Mesendoderm (in vitro differentiated cells): Measurements from ENCODE around the gene CHD2.

ENCODE experiments used
- DNase-seq: peaks from one replicate; pipeline ENCODE4 v3.0.0; 2013
- H2AK5ac ChIP-seq: 2 replicates; pipeline ENCODE4 v1.6.1; 2013; ENCODE audit warnings: low read length, inconsistent platforms
- H2BK120ac ChIP-seq: 2 replicates; pipeline ENCODE4 v1.6.1; 2013; ENCODE audit warnings: low read depth, mild to moderate bottlenecking, low read length, moderate library complexity, mixed read lengths
- H2BK15ac ChIP-seq: replicated peaks from 2 replicates; pipeline ENCODE4 v1.6.1; 2013; ENCODE audit warnings: low read depth, mild to moderate bottlenecking, moderate library complexity
- H2BK5ac ChIP-seq: 2 replicates; pipeline ENCODE4 v1.6.1; 2013; ENCODE audit warnings: low read length, inconsistent platforms
- H3K18ac ChIP-seq: 2 replicates; pipeline ENCODE4 v1.6.1; 2013; ENCODE audit warnings: mild to moderate bottlenecking, low read length, mixed read lengths
- H3K23ac ChIP-seq: one replicate; pipeline ENCODE4 v1.6.1; 2013; ENCODE audit warnings: low read length
- H3K27ac ChIP-seq: 2 replicates; pipeline ENCODE4 v1.5.1; 2013; ENCODE audit warnings: low read depth, mild to moderate bottlenecking, inconsistent platforms, low read length, moderate library complexity
- H3K27me3 ChIP-seq: 2 replicates; pipeline ENCODE4 v1.6.1; 2013; ENCODE audit warnings: low read length, control low read depth, mild to moderate bottlenecking, inconsistent platforms; ENCODE audit not compliant: insufficient read depth, poor library complexity
- H3K36me3 ChIP-seq: 2 replicates; pipeline ENCODE4 v1.6.1; 2013; ENCODE audit warnings: low read length, inconsistent platforms; ENCODE audit not compliant: control insufficient read depth, insufficient read depth
- H3K4ac ChIP-seq: one replicate; pipeline ENCODE4 v1.6.1; 2013; ENCODE audit warnings: low read depth, mild to moderate bottlenecking, low read length, moderate library complexity
- H3K4me1 ChIP-seq: 2 replicates; pipeline ENCODE4 v1.6.1; 2013; ENCODE audit warnings: low read depth, low read length, inconsistent platforms; ENCODE audit not compliant: control insufficient read depth
- H3K4me2 ChIP-seq: 2 replicates; pipeline ENCODE4 v1.6.1; 2013; ENCODE audit warnings: low read length
- H3K4me3 ChIP-seq: 2 replicates; pipeline ENCODE4 v1.5.1; 2013; ENCODE audit warnings: mild to moderate bottlenecking, low read length
- H3K56ac ChIP-seq: one replicate; pipeline ENCODE4 v1.6.1; 2013; ENCODE audit warnings: low read length
- H3K79me1 ChIP-seq: 2 replicates; pipeline ENCODE4 v1.6.1; 2013; ENCODE audit warnings: low read length, inconsistent platforms
- H3K79me2 ChIP-seq: 2 replicates; pipeline ENCODE4 v1.6.1; 2013; ENCODE audit warnings: mild to moderate bottlenecking, low read length; ENCODE audit not compliant: control insufficient read depth, insufficient read depth
- H3K9ac ChIP-seq: 2 replicates; pipeline ENCODE4 v1.6.1; 2013; ENCODE audit warnings: low read length, inconsistent platforms
- H4K5ac ChIP-seq: one replicate; pipeline ENCODE4 v1.6.1; 2013; ENCODE audit warnings: low read length
- H4K8ac ChIP-seq: one replicate; pipeline ENCODE4 v1.6.1; 2013; ENCODE audit warnings: low read depth, mild to moderate bottlenecking, control low read depth, low read length, moderate library complexity
- WGBS: extraction: QIAGEN DNeasy Blood & Tissue Kit; methylation state at CpG from one replicate; pipeline ENCODE4 v1.1.7; 2013; ENCODE audit warnings: low lambda C conversion rate, missing lambda C conversion rate; ENCODE audit not compliant: insufficient coverage; ENCODE audit errors: extremely low coverage; 5-methylcytosine and 5-hydroxymethylcytosine counted together

CHD2 gene

DNA sequence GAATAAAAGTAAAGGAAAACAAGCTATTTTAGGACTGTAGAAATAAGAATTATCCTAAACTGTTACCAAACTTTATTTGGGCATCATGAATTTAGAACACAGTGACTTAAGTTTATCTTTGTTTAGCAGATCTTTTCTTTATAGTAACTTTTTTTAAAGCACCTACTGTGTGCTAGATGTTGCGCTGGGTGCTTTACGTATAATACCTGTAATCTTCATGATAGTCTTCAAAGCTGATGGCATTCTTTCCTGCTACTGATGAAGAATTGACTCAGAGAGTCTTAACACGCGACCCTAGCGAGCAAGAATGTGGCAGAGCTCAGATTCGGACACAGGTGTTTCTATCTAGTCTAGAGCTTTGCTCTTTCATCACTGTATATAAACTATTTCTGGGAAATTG is 53.9 kb downstream of the CHD2 start:
- Histone ChIP-seq H3K27me3 (no peaks in the 10 kb centered on the region), H3K36me3 (peaks cover 6% of the 10 kb centered on the region), H3K4me3 (no peak overlapping the region), H3K18ac (no peak overlapping the region), H3K4ac (no peak overlapping the region), H4K8ac (no peak overlapping the region), H3K4me1 (no peaks in the 10 kb centered on the region), H3K56ac (no peak overlapping the region), H3K9ac (no peak overlapping the region), H3K27ac (no peak overlapping the region), H3K23ac (no peak overlapping the region), H2BK120ac (no peak overlapping the region), H2BK5ac (no peak overlapping the region), H3K4me2 (no peak overlapping the region), H2AK5ac (no peak overlapping the region), H3K79me1 (peaks cover 2% of the 10 kb centered on the region), H3K79me2 (peaks cover 5% of the 10 kb centered on the region), H4K5ac (no peak overlapping the region), H2BK15ac (no peak overlapping the region)
- no CpG with 5 or more reads among the region's 6 CpGs for WGBS
- no peak for DNase-seq

DNA sequence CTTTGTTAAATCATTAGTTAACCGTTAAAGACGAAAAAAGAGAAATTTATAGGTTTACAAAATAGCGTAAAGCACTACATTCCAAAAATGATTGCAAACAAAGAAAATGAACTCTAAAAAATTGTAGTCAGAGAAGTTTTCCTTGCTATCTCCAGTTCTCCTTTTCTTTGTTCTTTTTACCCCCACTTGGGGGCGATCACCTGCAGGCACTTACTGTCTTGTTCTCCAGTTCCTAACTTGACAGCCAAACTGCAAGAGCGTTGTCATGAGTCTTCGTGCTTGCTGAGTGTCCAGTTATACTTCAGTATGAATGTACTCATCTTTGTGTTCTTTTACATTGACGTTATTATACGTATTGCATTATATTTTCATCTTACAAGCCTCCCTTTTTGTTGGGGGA is 54.5 kb downstream of the CHD2 start:
- Histone ChIP-seq H3K4me3 (no peak overlapping the region), H3K23ac (no peak overlapping the region), H3K79me2 (peaks cover 7% of the 10 kb centered on the region), H3K4me1 (no peaks in the 10 kb centered on the region), H3K27ac (no peak overlapping the region), H3K4ac (no peak overlapping the region), H2BK15ac (no peak overlapping the region), H3K79me1 (peaks cover 2% of the 10 kb centered on the region), H4K5ac (no peak overlapping the region), H2BK120ac (no peak overlapping the region), H2AK5ac (no peak overlapping the region), H3K18ac (no peak overlapping the region), H4K8ac (no peak overlapping the region), H2BK5ac (no peak overlapping the region), H3K27me3 (no peaks in the 10 kb centered on the region), H3K4me2 (no peak overlapping the region), H3K9ac (no peak overlapping the region), H3K36me3 (peaks cover 6% of the 10 kb centered on the region), H3K56ac (no peak overlapping the region)
- WGBS, result no CpG with 5 or more reads among the region's 8 CpGs
- DNase-seq, result peak; percentile 76

DNA sequence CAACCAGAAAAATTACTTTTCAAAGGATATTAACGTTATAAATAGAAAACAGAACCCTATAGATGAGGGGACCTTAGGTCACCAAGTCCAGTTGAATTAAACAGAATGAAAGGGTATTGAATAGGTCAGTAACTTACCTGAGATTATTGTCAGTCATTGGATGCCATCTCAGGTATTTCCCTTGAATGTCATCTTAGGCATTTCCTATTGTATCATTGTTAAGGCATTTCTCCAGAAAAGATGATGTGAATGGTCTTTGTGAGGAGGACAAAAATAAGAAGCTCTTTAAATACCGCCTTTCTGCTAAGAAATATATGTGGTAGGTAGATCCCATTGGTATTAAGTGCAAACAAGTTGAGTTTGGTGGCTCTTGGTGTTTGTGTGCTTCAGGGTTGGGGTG is 55.6 kb downstream of the CHD2 start:
- Histone ChIP-seq H2BK120ac (no peak overlapping the region), H3K9ac (no peak overlapping the region), H2AK5ac (no peak overlapping the region), H3K23ac (no peak overlapping the region), H3K36me3 (peaks cover 3% of the 10 kb centered on the region), H3K27ac (no peak overlapping the region), H3K4me2 (no peak overlapping the region), H2BK5ac (no peak overlapping the region), H3K79me2 (peaks cover 9% of the 10 kb centered on the region), H3K56ac (no peak overlapping the region), H3K18ac (no peak overlapping the region), H3K79me1 (peaks cover 2% of the 10 kb centered on the region), H3K4me3 (no peak overlapping the region), H3K4me1 (no peaks in the 10 kb centered on the region), H2BK15ac (no peak overlapping the region), H4K5ac (no peak overlapping the region), H4K8ac (no peak overlapping the region), H3K4ac (no peak overlapping the region), H3K27me3 (no peaks in the 10 kb centered on the region)
- peak; percentile 74 for DNase-seq
- WGBS, result no CpG with 5 or more reads among the region's 2 CpGs

DNA sequence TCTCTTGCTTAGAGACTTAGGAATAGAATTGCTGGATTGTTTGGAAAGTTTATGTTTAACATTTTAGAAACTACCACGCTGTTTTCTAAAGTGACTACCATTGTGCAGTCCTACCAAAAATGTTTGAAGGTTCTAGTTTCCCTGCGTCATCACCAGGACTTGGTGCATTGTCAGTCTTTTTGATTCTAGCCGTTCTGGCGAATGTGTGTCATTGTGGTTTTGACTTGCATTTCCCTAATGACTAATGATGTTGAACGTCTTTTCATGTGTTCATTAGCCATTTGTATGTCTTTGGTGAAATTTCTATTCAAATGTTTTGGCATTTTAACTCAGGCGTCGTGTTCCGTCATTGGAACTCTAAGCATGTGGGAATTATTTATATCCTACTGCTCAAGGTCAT is 58.0 kb downstream of the CHD2 start:
- no peak overlapping the region for H2AK5ac ChIP-seq
- no peak overlapping the region for H2BK5ac ChIP-seq
- H3K27ac ChIP-seq, result no peak overlapping the region
- no CpG with 5 or more reads among the region's 8 CpGs for WGBS
- H4K5ac ChIP-seq, result no peak overlapping the region
- H3K4me2 ChIP-seq, result no peak overlapping the region
- H3K18ac ChIP-seq, result no peak overlapping the region
- no peak overlapping the region for H3K4me3 ChIP-seq
- H3K79me1 ChIP-seq, result peaks cover 2% of the 10 kb centered on the region
- H3K23ac ChIP-seq, result no peak overlapping the region
- H3K4me1 ChIP-seq, result no peaks in the 10 kb centered on the region
- peaks cover 3% of the 10 kb centered on the region for H3K36me3 ChIP-seq
- H3K79me2 ChIP-seq, result peaks cover 13% of the 10 kb centered on the region
- H3K4ac ChIP-seq, result no peak overlapping the region
- no peak overlapping the region for H2BK15ac ChIP-seq
- no peak overlapping the region for H3K56ac ChIP-seq
- DNase-seq, result no peak
- no peak overlapping the region for H3K9ac ChIP-seq
- no peaks in the 10 kb centered on the region for H3K27me3 ChIP-seq
- H4K8ac ChIP-seq, result no peak overlapping the region
- H2BK120ac ChIP-seq, result no peak overlapping the region

DNA sequence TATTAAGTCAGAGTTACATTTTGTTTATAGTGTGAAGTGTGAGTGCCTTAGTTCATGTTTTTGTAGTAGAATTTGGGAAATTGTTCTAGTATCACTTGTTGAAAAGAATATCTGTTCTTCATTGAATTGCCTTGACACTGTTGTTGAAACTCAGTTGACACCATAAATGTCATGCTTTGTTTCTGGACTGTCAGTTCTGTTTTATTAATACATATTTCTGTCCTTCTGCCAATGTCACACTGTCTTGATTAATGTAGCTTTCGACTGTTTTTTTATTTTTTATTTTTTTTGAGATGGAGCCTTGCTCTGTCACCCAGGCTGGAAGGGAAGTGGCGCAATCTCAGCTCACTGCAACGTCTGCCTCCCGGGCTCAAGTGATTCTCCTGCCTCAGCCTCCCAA is 59.1 kb downstream of the CHD2 start:
- Histone ChIP-seq H3K27ac (no peak overlapping the region), H3K36me3 (peaks cover 2% of the 10 kb centered on the region)
- WGBS, result no CpG with 5 or more reads among the region's 4 CpGs

DNA sequence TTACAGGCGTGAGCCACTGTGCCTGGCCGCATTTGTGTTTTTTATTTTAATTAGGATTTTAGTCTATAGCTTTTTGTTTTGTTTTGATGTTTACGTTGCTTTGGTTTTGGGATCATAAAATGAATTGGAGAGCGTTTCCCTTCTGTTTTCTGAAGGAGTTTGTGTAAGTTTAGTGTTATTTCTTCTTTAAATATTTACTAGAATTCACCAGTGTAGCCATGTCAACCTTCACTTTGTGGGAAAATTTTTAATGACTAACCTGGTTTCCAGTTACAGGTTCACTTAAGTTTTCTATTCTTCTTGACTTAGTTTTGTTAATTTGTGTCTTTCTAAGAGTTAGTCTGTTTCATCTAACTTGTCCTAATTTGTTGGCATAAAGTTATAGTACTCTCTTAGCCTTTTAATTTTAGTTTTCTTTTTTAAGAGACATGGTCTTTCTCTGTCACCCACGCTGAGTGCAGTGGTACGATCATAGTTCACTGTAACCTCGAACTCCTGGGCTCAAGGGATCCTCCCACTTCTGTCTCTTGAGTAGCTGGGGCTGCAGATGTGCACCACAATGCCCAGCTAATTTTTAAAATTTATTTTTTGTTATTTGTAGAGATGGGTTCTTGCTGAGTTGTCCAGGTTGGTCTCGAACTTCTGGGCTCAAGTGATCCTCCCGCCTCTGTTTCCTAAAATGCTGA is 61.0 kb downstream of the CHD2 start:
- Histone ChIP-seq H3K27me3 (no peaks in the 10 kb centered on the region), H3K27ac (no peak overlapping the region), H3K79me2 (peaks cover 13% of the 10 kb centered on the region), H3K23ac (no peak overlapping the region), H2BK120ac (no peak overlapping the region), H3K56ac (no peak overlapping the region), H3K4ac (no peak overlapping the region), H2AK5ac (no peak overlapping the region), H2BK15ac (no peak overlapping the region), H3K9ac (no peak overlapping the region), H4K5ac (no peak overlapping the region), H3K79me1 (peaks cover 2% of the 10 kb centered on the region), H2BK5ac (no peak overlapping the region), H4K8ac (no peak overlapping the region), H3K4me2 (no peak overlapping the region), H3K18ac (no peak overlapping the region), H3K36me3 (peaks cover 2% of the 10 kb centered on the region), H3K4me3 (no peak overlapping the region), H3K4me1 (no peaks in the 10 kb centered on the region)
- no peak for DNase-seq
- 100% methylated on average over 2 of the region's 9 CpGs for WGBS

More for the DNA sequence above, 59.1 kb downstream of the CHD2 start:
- no peak overlapping the region for H3K4me2 ChIP-seq
- no peak overlapping the region for H3K4me3 ChIP-seq
- H4K5ac ChIP-seq, result no peak overlapping the region
- no peak overlapping the region for H3K23ac ChIP-seq
- peaks cover 13% of the 10 kb centered on the region for H3K79me2 ChIP-seq
- no peak overlapping the region for H3K18ac ChIP-seq
- H3K4ac ChIP-seq, result no peak overlapping the region
- H3K56ac ChIP-seq, result no peak overlapping the region
- no peak overlapping the region for H2AK5ac ChIP-seq
- H3K27me3 ChIP-seq, result no peaks in the 10 kb centered on the region
- no peak overlapping the region for H2BK5ac ChIP-seq
- no peaks in the 10 kb centered on the region for H3K4me1 ChIP-seq
- no peak overlapping the region for H4K8ac ChIP-seq
- no peak overlapping the region for H2BK120ac ChIP-seq
- no peak overlapping the region for H3K9ac ChIP-seq
- H2BK15ac ChIP-seq, result no peak overlapping the region
- H3K79me1 ChIP-seq, result peaks cover 2% of the 10 kb centered on the region
- no peak for DNase-seq
